Caco-2 (cell line): ENCODE data around the gene ORAI2. TPM values are rescaled to one million over a fixed set of nuclear protein-coding genes. Genes with fewer than 3 reads are reported as not detected.

Experiments used
- BruUV-seq: library from RNA; stranded (reverse); fragments of 400-500 nt; replicated peaks from 2 replicates; lab custom pipeline; 2021; lab: Mats Ljungman, UMichigan
- CTCF ChIA-PET: fragments of 300-600 bp; sonication (Branson Sonifier 250); formaldehyde crosslinking; loops from one replicate; lab custom pipeline; 2022; ENCODE audit warnings: antibody characterized with exemption; lab: Charles Lee
- POLR2A ChIA-PET: fragments of 300-600 bp; sonication (Branson Sonifier 250); formaldehyde crosslinking; loops from one replicate; lab custom pipeline; 2022; ENCODE audit warnings: antibody characterized with exemption; lab: Charles Lee
- DNase-seq, 2 experiments: peaks; one replicate each; pipeline versions ENCODE4 v3.0.0 to v3.0.0-alpha.2; 2020 to 2022
- H3K27me3 ChIP-seq: replicated peaks from 2 replicates; pipeline ENCODE4 v1.6.0; 2011; ENCODE audit warnings: low read length; ENCODE audit not compliant: control insufficient read depth, insufficient read depth
- H3K36me3 ChIP-seq: 2 replicates; pipeline ENCODE4 v1.5.1; 2011; ENCODE audit warnings: low read length; ENCODE audit not compliant: control insufficient read depth, insufficient read depth
- H3K4me1 ChIP-seq: fragments of 250-450 bp; sonication (Bioruptor Pico); 2 replicates; pipeline ENCODE4 v1.5.1; 2020; ENCODE audit warnings: mild to moderate bottlenecking
- H3K4me3 ChIP-seq: 2 replicates; pipeline ENCODE4 v1.5.1; 2011; ENCODE audit warnings: low read depth, mild to moderate bottlenecking, control low read depth, low read length
- H3K9me3 ChIP-seq: fragments of 250-450 bp; sonication (Bioruptor Pico); 2 replicates; pipeline ENCODE4 v1.5.1; 2020; ENCODE audit warnings: mild to moderate bottlenecking, moderate library complexity
- H3K27ac Mint-ChIP-seq: one replicate; pipeline ENCODE4 v1.8.0; 2022; ENCODE audit warnings: mixed read lengths; ENCODE audit not compliant: unreplicated experiment
- H3K27me3 Mint-ChIP-seq: one replicate; pipeline ENCODE4 v1.8.0; 2022; ENCODE audit warnings: mixed read lengths; ENCODE audit not compliant: insufficient read depth, unreplicated experiment
- H3K36me3 Mint-ChIP-seq: one replicate; pipeline ENCODE4 v1.8.0; 2022; ENCODE audit warnings: mild to moderate bottlenecking, mixed read lengths; ENCODE audit not compliant: insufficient read depth, unreplicated experiment
- H3K4me1 Mint-ChIP-seq: one replicate; pipeline ENCODE4 v1.8.0; 2022; ENCODE audit warnings: low read depth, mixed read lengths; ENCODE audit not compliant: unreplicated experiment
- H3K4me3 Mint-ChIP-seq: one replicate; pipeline ENCODE4 v1.8.0; 2022; ENCODE audit warnings: mild to moderate bottlenecking, moderate library complexity, mixed read lengths; ENCODE audit not compliant: unreplicated experiment
- H3K9me3 Mint-ChIP-seq: one replicate; pipeline ENCODE4 v1.8.0; 2022; ENCODE audit warnings: mixed read lengths; ENCODE audit not compliant: unreplicated experiment
- intact Hi-C: fragments of 100-400 bp; cut with micrococcal nuclease; formaldehyde crosslinking; loops from one replicate; pipeline ENCODE4 v1.10.0; 2022; ENCODE audit not compliant: unreplicated experiment
- total RNA-seq: library from RNA; stranded (reverse); gene quantifications from 2 replicates; pipeline ENCODE4 v1.2.3, GENCODE V29; 2022
- TF ChIP-seq, protein P1 (sequence below), 2 experiments: fragments of 200-600 bp in 1 of 2; IDR thresholded peaks; 1 replicate in 1 of 2; 2 replicates in 1 of 2; pipeline versions ENCODE4 v1.5.1 to v1.8.0; 2011 to 2022; ENCODE audit warnings: antibody characterized with exemption in 1 of 2, control low read depth in 1 of 2, inconsistent platforms in 1 of 2, low read depth in 1 of 2, low read length in 1 of 2, mild to moderate bottlenecking in 1 of 2, moderate library complexity in 1 of 2; ENCODE audit not compliant: insufficient read depth in 1 of 2, severe bottlenecking in 1 of 2, unreplicated experiment in 1 of 2

Gene ORAI2
- total RNA-seq, 1 experiment from 2014 or later, result 20.2 TPM

DNA sequence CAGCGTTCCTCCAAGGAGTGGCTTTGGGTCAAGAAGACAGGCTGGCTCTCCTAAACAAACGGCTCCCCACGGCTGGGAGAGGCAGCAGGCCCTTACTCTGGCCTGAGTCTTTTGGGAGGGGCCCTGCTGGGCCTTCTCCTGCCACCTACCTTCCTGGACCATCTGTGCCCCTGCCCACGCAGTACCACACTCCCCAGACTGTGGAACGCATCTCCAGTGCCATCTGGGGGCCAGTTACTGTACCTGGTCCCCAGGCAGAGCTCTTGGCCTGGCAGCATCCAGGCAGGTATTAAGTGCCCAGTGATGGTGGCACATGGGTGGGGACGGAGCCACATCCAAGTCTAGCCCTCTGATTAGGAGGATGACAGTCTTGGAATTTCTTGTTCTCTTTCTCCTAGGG lies 16.9 kb downstream of the ORAI2 start:
- no TSS peak for BruUV-seq
- no peaks in the 10 kb centered on the region for H3K4me1 Mint-ChIP-seq
- H3K27ac Mint-ChIP-seq, result peak overlapping the region; percentile 53
- no peak for DNase-seq
- no peaks in the 10 kb centered on the region for H3K27me3 Mint-ChIP-seq
- intact Hi-C loops, result loop anchor here (2.0 to 10.0 kb wide), 3 partner anchors 15 to 165 kb away; partner anchors contain the start of gene SH2B2
- Histone ChIP-seq H3K4me3 (no peak overlapping the region), H3K9me3 (no peaks in the 10 kb centered on the region), H3K27me3 (no peaks in the 10 kb centered on the region), H3K4me1 (peaks cover 3% of the 10 kb centered on the region; the same call in 1 of the 2 replicates), H3K36me3 (no peaks in the 10 kb centered on the region)
- H3K4me3 Mint-ChIP-seq, result no peak overlapping the region
- ChIA-PET CTCF (interaction anchor here (1.0 to 1.2 kb wide), 3 partner anchors 38 to 46 kb away, joined by 3 to 4 read pairs (median 3); no protein-coding TSS in a partner anchor), POLR2A (no interaction called here)
- H3K36me3 Mint-ChIP-seq, result peaks cover 4% of the 10 kb centered on the region
- H3K9me3 Mint-ChIP-seq, result no peaks in the 10 kb centered on the region
- TF ChIP-seq, protein P1, sequence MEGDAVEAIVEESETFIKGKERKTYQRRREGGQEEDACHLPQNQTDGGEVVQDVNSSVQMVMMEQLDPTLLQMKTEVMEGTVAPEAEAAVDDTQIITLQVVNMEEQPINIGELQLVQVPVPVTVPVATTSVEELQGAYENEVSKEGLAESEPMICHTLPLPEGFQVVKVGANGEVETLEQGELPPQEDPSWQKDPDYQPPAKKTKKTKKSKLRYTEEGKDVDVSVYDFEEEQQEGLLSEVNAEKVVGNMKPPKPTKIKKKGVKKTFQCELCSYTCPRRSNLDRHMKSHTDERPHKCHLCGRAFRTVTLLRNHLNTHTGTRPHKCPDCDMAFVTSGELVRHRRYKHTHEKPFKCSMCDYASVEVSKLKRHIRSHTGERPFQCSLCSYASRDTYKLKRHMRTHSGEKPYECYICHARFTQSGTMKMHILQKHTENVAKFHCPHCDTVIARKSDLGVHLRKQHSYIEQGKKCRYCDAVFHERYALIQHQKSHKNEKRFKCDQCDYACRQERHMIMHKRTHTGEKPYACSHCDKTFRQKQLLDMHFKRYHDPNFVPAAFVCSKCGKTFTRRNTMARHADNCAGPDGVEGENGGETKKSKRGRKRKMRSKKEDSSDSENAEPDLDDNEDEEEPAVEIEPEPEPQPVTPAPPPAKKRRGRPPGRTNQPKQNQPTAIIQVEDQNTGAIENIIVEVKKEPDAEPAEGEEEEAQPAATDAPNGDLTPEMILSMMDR (IDR thresholded peaks at IDR 0.05; ENCODE audit: insufficient read depth in 1 of 2, low read depth in 1 of 2, low read length in 1 of 2, severe bottlenecking in 1 of 2, unreplicated experiment in 1 of 2), result peak in 1 of 2 experiments; percentile 4

DNA sequence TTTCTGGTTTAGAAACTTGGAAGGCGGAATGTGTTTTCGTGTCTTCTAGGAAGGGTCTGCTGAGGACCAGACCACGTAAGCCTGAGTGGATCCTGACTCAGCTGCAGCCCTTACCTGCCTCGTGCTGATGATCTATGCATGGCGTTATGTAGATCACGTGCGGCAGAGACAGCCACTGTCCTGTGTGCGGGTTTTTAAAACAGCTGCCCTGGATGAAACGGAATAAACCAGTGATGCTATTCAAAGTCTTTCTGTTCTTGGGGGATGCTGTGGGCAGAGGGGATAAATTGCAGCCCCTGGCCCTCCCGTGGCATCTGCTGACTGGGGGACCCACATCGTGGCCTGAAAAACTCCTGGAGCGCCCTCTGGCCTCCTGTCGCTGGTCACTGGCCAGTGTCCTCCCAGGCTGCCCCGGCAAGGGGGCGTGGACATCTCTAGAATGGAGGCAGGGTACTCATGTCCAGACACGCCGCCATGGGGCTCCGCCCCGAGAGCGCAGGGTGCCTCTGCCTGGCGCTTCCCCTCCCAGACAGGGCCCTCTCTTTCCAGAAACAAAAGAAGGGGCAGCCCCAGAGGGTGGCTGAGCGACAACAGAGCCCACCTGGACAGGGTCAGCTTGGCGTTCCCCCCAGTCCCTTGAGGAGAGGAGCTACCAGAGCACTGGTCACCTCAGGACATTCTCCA lies 18.1 kb downstream of the ORAI2 start:
- DNase-seq, result peak; percentile 82 to 85
- H3K27me3 ChIP-seq, result no peaks in the 10 kb centered on the region
- TF ChIP-seq, protein P1 (IDR thresholded peaks at IDR 0.05; ENCODE audit: insufficient read depth in 1 of 2, low read depth in 1 of 2, low read length in 1 of 2, severe bottlenecking in 1 of 2, unreplicated experiment in 1 of 2), result peak in 1 of 2 experiments; percentile 32
- no peaks in the 10 kb centered on the region for H3K27me3 Mint-ChIP-seq
- H3K36me3 Mint-ChIP-seq, result peaks cover 4% of the 10 kb centered on the region
- peak overlapping the region; percentile 9; the same call in 1 of the 2 replicates for H3K4me3 ChIP-seq
- BruUV-seq, result no TSS peak
- no peaks in the 10 kb centered on the region for H3K9me3 Mint-ChIP-seq
- peaks cover 3% of the 10 kb centered on the region; the same call in 1 of the 2 replicates for H3K4me1 ChIP-seq
- H3K36me3 ChIP-seq, result no peaks in the 10 kb centered on the region
- H3K27ac Mint-ChIP-seq, result peak overlapping the region; percentile 53
- H3K4me1 Mint-ChIP-seq, result no peaks in the 10 kb centered on the region
- intact Hi-C loops, result loop anchor here (1.0 to 10.0 kb wide), 4 partner anchors 17 to 167 kb away; partner anchors contain the start of gene SH2B2
- no peaks in the 10 kb centered on the region for H3K9me3 ChIP-seq
- ChIA-PET CTCF (no interaction called here), POLR2A (no interaction called here)
- peak overlapping the region; percentile 54 for H3K4me3 Mint-ChIP-seq

DNA sequence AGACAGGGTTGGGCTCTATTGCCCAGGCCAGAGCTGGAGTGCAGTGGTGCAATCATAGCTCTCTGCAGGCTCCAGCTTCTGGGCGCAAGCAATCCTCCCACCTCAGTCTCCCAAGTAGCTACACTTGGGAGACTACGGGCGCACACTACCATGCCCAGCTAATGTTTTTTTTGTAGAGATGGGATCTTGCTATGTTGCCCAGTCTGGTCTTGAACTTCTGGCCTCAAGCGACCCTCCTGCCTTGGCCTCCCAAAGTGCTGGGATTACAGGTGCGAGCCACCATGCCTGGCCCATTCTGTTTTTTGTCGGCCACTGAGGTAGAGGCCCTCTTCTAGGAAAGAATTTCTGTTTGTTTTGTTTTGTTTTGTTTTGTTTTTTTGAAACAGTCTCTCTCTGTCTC lies 19.1 kb downstream of the ORAI2 start:
- Histone ChIP-seq H3K4me1 (peaks cover 3% of the 10 kb centered on the region; the same call in 1 of the 2 replicates), H3K27me3 (no peaks in the 10 kb centered on the region), H3K9me3 (no peaks in the 10 kb centered on the region), H3K36me3 (peaks cover 2% of the 10 kb centered on the region; the same call in 1 of the 2 replicates), H3K4me3 (no peak overlapping the region)
- BruUV-seq, result no TSS peak
- TF ChIP-seq, protein P1 (IDR thresholded peaks at IDR 0.05; ENCODE audit: insufficient read depth in 1 of 2, low read depth in 1 of 2, low read length in 1 of 2, severe bottlenecking in 1 of 2, unreplicated experiment in 1 of 2), result no peak
- H3K27ac Mint-ChIP-seq, result no peak overlapping the region
- H3K9me3 Mint-ChIP-seq, result no peaks in the 10 kb centered on the region
- intact Hi-C loops, result loop anchor here (10.0 kb wide), 1 partner anchor 168 kb away; the partner anchor contains the start of gene SH2B2
- POLR2A ChIA-PET, result no interaction called here
- H3K4me1 Mint-ChIP-seq, result no peaks in the 10 kb centered on the region
- CTCF ChIA-PET, result no interaction called here
- H3K36me3 Mint-ChIP-seq, result peaks cover 4% of the 10 kb centered on the region
- no peak for DNase-seq
- H3K4me3 Mint-ChIP-seq, result no peak overlapping the region
- H3K27me3 Mint-ChIP-seq, result no peaks in the 10 kb centered on the region
